Measurements from ENCODE around the gene RABL6.
"Not testable (repeated sequence)": the region's sequence is repeated elsewhere in the genome, so short reads cannot be mapped to it uniquely, and the experiment has no call there.

Gene RABL6

GRCh38 chr9:136854842-136855460 lies 47.2 kb downstream of the RABL6 start:
- DNase-seq, result no peak

GRCh38 chr9:136855461-136856078 lies 47.8 kb downstream of the RABL6 start:
- no peak for DNase-seq

GRCh38 chr9:136856079-136856476 lies 48.3 kb downstream of the RABL6 start:
- DNase-seq, result no peak

DNA sequence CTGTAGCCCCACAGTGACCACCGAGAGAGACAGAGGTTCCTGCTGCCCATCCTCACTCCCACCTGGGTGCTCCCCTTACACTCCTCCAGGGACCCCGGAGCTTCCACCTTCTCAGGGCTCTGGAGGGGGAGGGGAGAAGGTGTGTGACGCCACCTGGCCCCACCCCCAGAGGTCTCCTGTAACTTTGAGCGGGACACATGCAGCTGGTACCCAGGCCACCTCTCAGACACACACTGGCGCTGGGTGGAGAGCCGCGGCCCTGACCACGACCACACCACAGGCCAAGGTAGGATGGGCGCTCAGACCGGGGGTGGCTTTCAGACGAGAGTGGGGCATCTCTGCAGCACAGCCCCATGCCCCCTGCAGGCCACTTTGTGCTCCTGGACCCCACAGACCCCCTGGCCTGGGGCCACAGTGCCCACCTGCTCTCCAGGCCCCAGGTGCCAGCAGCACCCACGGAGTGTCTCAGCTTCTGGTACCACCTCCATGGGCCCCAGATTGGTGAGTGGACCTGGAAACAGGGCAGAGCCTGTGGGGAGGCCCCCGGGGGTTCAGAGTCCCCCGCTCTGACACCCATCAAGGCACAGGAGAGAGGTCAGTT lies 48.9 kb downstream of the RABL6 start:
- no peak for DNase-seq

GRCh38 chr9:136857166-136857565 lies 49.4 kb downstream of the RABL6 start:
- DNase-seq, result no peak

- DNase-seq, result no peak
Observed at GRCh38 chr9:136857581-136858412, 50.0 kb downstream of the RABL6 start.

DNA sequence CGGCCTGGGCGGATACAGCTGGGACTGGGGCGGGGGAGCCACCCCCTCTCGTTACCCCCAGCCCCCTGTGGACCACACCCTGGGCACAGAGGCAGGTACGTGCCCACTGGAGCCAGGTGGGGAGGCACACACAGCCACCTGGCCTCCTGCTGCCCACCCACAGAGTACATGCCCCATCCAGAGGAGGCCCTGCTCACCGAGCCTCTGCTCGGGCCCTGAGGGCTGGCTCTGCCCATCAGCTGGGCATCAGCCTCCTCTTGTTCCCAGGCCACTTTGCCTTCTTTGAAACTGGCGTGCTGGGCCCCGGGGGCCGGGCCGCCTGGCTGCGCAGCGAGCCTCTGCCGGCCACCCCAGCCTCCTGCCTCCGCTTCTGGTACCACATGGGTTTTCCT lies 50.7 kb downstream of the RABL6 start:
- DNase-seq, result no peak

DNA sequence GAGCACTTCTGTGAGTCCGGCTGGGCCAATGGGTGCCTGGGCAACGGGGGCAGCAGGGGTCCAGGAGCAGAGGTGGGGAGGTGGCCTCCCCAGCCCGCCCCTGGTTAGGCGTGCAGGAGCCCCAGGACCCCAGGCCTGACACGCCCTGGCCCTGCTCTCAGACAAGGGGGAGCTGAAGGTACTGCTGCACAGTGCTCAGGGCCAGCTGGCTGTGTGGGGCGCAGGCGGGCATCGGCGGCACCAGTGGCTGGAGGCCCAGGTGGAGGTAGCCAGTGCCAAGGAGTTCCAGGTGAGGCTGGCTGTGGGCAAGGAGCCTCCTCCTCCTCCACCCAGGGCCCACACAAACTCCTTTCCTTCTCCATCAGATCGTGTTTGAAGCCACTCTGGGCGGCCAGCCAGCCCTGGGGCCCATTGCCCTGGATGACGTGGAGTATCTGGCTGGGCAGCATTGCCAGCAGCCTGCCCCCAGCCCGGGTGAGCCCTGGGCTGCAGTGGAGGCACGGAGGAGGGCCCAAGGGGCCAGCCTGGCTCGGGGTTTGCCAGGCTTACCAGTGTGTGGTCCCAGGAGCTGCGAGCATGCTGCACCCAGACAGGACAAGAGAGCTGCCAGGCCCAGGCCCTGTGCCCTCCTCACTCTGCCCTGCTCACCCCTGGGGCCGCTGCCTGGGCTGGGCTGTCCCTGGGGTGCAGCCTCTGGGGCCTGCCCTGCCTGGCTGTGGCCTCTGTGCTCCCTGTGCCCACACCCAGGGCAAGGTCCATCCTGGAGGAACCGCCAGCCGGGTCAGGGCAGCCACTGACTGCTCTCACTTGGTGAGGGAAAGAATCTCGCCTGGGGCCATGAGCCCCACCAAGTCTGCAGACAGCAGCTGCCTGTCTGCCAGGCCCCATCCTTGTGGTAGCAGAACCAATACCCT lies 51.4 kb downstream of the RABL6 start:
- DNase-seq, result peak in 47 of 58 donors; percentile 14 to 80 (median 55)

GRCh38 chr9:136860529-136860928 lies 52.8 kb downstream of the RABL6 start:
- DNase-seq, result no peak

- no peak for DNase-seq
Observed at GRCh38 chr9:136860933-136861873, 53.5 kb downstream of the RABL6 start.

DNA sequence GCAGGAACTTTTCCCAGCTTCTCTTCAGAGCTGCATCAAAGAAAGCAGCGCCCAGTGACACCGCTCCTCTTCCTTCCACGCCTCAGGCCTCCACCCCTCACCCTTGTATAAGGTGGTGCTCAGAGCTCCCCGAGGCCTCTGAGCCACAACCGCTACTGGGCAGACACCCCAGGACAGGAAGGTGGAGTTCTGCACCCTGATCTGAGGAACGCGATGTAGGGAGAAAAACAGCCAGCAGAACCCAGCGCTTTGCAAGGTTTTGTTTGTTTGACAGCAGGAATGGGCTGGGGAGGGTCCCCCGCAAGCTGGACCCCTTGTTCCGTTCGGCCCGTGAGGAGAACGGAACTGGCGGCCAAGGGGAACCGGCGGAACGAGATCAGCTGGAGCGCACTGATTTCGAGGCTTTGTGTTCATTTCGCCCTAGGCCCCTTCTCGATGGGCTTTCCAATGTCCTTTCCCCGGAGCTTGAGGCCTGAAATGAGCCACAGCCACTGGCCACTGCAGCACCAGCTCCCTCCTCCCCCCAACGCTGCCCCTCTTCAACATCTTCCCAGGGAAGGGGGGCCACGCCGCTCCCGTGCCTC lies 54.2 kb downstream of the RABL6 start:
- no peak for DNase-seq

DNA sequence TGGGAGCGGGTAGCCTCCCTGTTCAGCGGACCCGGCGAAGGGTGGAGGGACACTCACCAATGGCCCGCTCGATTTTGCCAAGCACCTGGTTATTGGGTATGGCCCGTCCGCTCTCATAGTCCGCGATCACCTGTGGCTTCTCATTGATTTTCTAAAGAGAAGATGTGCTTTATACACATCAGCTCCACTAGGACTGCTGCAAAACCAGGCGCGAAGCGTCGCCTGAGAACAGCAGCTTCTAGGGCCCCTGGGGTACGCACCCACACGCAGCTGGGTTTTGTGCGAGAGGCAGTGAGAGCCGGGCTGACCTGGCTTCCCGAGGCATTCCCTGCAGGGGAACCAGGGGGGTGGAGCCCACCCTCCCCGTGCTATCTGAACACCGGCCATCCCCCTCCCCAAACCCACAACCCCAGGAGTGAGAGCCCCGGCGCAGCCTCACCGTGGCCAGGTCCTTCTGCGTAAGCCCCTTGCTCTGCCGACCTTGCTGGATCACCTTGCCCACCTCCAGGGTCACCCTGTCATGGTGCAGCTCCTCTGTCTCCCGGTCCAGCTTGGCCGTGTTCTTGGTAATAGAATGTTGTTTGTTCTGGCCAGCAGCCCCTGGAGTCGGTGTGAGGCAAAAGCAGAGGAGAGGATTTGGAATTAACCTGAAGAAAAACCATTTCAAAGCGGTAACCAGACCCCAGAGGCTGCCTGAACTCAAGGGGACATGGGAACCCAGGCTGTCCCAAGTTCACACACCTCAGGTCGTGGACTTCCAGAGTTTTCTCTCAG lies 55.3 kb downstream of the RABL6 start:
- no peak for DNase-seq

DNA sequence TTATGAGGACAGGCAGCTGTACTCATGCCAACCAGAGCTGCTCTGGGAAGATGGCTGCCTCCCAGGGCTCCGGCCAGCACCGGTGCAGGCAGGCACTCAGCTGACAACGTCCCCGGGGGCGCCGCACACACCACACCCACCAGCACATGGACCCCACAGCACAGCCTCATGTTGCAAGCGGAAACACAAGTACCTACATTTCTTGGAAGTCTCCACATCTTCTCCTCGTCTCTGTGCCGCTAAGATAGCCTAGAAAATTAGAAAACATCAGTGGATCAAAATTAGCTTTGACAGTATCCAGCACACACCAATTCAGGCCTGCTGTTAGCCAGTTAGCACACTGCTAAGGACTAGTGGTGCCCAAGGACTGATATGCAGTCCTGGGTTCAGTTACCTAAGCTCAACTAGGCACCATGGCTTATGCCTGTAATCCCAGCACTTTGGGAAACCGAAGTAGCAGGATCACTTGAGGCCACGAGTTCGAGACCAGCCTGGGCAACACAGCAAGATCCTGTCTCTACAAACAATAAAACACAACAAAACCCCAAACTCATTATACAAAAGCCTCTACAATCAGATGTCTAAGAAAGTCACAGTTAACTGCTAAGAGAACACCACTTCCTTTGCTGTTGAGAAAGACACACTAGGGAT lies 56.0 kb downstream of the RABL6 start:
- DNase-seq, result no peak

DNA sequence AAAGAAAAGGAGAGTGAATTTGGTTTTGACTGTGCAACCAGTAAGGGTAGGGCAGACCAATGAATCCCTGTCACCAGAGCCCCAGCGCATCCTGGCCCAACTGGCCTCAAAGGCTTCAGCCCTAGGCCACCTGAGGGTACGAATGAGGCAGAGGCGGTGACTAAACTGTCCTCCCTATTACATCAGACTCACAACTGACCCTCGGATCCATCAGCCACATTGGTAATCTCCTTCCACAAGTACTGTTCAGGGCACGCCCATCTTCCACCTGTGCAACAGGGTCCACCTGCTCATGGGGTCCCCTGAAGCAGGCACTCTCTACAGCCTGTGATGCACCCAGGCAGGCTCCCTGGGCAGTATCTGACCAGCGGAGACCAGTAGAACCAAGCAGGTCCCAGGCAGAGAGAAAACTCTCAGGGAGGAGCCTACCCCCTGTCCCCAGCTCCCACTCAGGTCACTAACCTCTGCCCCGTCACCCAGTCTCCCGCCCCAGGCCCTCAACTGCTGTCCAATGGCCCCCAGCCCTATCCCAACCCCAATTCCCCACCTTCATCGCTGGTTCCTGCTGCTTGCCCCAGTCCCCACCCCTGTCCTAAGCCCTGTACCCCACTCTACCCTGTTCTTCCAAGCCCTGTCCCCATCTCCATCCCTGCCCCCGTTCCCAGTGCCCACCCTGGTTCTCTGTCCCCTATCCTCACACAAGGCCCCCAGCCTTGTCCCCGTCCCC lies 57.5 kb downstream of the RABL6 start:
- no peak for DNase-seq

DNA sequence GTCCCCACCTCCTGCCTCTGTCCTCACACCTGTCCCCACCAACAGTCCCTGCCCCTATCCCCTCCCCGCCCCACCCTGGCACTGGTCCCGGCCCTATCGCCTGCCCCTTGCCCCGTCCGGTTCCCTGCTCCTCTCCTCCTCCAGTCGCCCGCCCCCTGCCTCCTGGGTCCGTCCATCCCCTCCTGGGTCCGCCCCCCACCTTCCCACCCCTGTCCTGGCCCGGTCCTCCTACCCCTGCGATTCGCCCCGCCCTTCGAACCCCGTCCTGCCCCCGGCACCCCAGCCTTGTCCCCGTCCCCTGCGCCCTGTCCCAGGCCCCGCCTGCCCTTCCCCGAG lies 58.0 kb downstream of the RABL6 start:
- no peak for DNase-seq

DNA sequence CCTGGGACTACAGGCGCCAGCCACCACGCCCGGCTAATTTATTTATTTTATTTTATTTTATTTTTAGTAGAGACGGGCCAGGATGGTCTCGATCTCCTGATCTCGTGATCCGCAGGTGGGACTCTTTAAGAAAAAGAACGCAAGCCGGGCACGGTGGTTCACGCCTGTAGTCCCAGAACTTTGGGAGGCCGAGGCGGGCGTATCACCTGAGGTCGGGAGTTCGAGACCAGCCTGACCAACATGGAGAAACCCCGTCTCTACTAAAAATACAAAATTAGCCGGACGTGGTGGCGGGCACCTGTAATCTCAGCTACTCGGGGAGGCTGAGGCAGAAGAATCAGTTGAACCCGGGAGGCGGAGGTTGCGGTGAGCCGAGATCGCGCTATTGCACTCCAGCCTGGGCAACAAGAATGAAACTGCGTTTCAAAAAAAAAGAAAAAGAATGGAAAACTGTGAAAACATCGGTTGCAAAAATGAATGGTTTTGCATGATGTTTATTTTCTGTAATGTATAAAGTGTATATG lies 59.2 kb downstream of the RABL6 start:
- DNase-seq, result not testable (repeated sequence)

DNA sequence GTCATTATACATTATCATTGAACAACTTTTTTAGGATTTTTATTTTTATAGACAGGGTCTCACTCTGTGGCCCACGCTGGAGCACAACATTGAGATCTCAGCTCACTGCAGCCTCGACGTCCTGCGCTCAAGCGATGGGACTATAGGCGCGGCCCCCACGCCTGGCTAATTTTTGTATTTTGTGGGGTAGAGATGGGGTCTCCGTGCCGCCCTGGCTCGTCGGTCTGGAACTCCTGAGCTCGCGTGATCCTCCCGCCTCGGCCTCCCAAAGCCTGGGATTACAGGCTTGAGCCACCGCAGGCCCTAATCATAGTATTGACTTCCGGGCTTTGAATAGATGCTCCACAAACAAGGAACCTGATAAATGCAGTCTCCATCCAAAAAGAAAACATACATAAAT lies 59.7 kb downstream of the RABL6 start:
- DNase-seq, result no peak

Data from anterior cingulate cortex (tissue), 58 donors.